ENCODE data around the gene ECD. TPM values are rescaled to one million over a fixed set of nuclear protein-coding genes. Genes with fewer than 3 reads are reported as not detected.

ECD gene
- total RNA-seq, 1 donor from 2014 or later: 38.0 TPM

- Mint-ChIP-seq H3K27ac (no peak overlapping the region), H3K4me3 (peak overlapping the region; percentile 59), H3K27me3 (ENCODE audit: insufficient read depth) (peaks cover 2% of the 10 kb centered on the region), H3K9me3 (no peaks in the 10 kb centered on the region), H3K4me1 (ENCODE audit: low read depth) (peaks cover 61% of the 10 kb centered on the region), H3K36me3 (ENCODE audit: low read depth) (peaks cover 15% of the 10 kb centered on the region)
- intact Hi-C loops (cut with micrococcal nuclease): no loop called here
- DNase-seq (ENCODE audit: low spot score): no peak
These were observed 75.0 kb downstream of the ECD start for GRCh38 chr10:73092830-73093229.

DNA sequence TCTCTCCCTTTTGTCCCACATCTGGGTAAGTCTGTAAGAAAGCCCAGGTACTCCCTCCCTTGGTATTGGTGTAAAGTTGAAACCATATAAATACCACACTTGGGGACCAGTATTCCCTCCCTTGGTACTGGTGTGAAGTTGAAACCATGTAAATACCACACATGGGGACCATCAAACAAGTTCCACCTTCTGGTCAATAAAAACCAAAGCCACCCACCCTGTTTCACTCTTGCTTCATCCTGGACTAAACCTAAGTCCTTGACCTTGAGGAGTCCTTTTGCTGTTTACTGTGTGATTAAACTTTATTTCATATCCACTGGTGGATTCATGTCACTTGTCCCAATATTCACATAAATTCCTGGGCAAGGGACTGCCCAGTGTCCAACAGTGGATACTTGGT lies 79.5 kb downstream of the ECD start:
- H3K36me3 Mint-ChIP-seq (ENCODE audit: low read depth): peaks cover 14% of the 10 kb centered on the region
- H3K27ac Mint-ChIP-seq: peak overlapping the region; percentile 6
- H3K27me3 Mint-ChIP-seq (ENCODE audit: insufficient read depth): no peaks in the 10 kb centered on the region
- no peak overlapping the region for H3K4me3 Mint-ChIP-seq
- DNase-seq (ENCODE audit: low spot score): no peak
- peaks cover 43% of the 10 kb centered on the region for H3K4me1 Mint-ChIP-seq (ENCODE audit: low read depth)
- intact Hi-C loops (cut with micrococcal nuclease): no loop called here
- H3K9me3 Mint-ChIP-seq: no peaks in the 10 kb centered on the region

- Mint-ChIP-seq H3K27me3 (ENCODE audit: insufficient read depth) (no peaks in the 10 kb centered on the region), H3K36me3 (ENCODE audit: low read depth) (peaks cover 10% of the 10 kb centered on the region), H3K4me3 (no peak overlapping the region), H3K9me3 (no peaks in the 10 kb centered on the region), H3K4me1 (ENCODE audit: low read depth) (peaks cover 44% of the 10 kb centered on the region), H3K27ac (no peak overlapping the region)
- no peak for DNase-seq (ENCODE audit: low spot score)
- intact Hi-C loops (cut with micrococcal nuclease): no loop called here
These were observed 81.0 kb downstream of the ECD start for GRCh38 chr10:73086816-73087215.

GRCh38 chr10:73084209-73084608 lies 83.6 kb downstream of the ECD start:
- H3K9me3 Mint-ChIP-seq: no peaks in the 10 kb centered on the region
- H3K27me3 Mint-ChIP-seq (ENCODE audit: insufficient read depth): no peaks in the 10 kb centered on the region
- intact Hi-C loops (cut with micrococcal nuclease): no loop called here
- H3K36me3 Mint-ChIP-seq (ENCODE audit: low read depth): peaks cover 10% of the 10 kb centered on the region
- DNase-seq (ENCODE audit: low spot score): no peak
- H3K27ac Mint-ChIP-seq: no peak overlapping the region
- no peak overlapping the region for H3K4me3 Mint-ChIP-seq
- H3K4me1 Mint-ChIP-seq (ENCODE audit: low read depth): peaks cover 47% of the 10 kb centered on the region

Other genes starting within 250 kb of the ECD start
- not detected in 2 replicates for gene PLA2G12B, start 213.2 kb downstream of the ECD start, total RNA-seq
- gene P4HA1, start 71.1 kb downstream of the ECD start, total RNA-seq: 52.8 and 54.5 TPM in 2 replicates
- gene NUDT13, start 57.6 kb downstream of the ECD start, total RNA-seq: 0.81 and 0.83 TPM in 2 replicates
- 11.1 and 11.3 TPM in 2 replicates for gene FAM149B1, start 111 bp upstream of the ECD start, total RNA-seq
- gene DNAJC9, start 79.2 kb upstream of the ECD start, total RNA-seq: 55.4 and 55.5 TPM in 2 replicates
- gene MRPS16, start 84.6 kb upstream of the ECD start, total RNA-seq: 158 and 160 TPM in 2 replicates
- 0.26 and 0.34 TPM in 2 replicates for gene CFAP70, start 190.9 kb upstream of the ECD start, total RNA-seq
- 152 and 157 TPM in 2 replicates for gene ANXA7, start 246.1 kb upstream of the ECD start, total RNA-seq